ENCODE data around the gene TMED1. TPM values are rescaled to one million over a fixed set of nuclear protein-coding genes. Genes with fewer than 3 reads are reported as not detected.

TMED1 gene
- total and polyA plus RNA-seq, 9 of the 15 experiments (the other 6 are each of a cell fraction or from before 2014, with no cell fraction given) = 0.86 to 30.2 (median 23.5) TPM

GRCh38 chr19:10864538-10864899 lies 28.5 kb upstream of the TMED1 start (continued):
- TF ChIP-seq E2F8 (IDR thresholded peaks at IDR 0.05; ENCODE audit: low read depth, partially characterized antibody) (no peak), NBN (IDR thresholded peaks at IDR 0.05; ENCODE audit: low read depth) (peak; percentile 70; the same call in 1 of the 2 replicates), ZKSCAN8 (CRISPR knock-in tag; IDR thresholded peaks at IDR 0.05) (no peak), ZNF583 (CRISPR knock-in tag; IDR thresholded peaks at IDR 0.05) (no peak), ZNF23 (CRISPR knock-in tag; IDR thresholded peaks at IDR 0.05) (no peak), CREB1 (IDR thresholded peaks at IDR 0.05) (no peak), CREB1 (CRISPR knock-in tag; IDR thresholded peaks at IDR 0.05) (0 out of 2 replicates have a peak, but pooled peaks have one; percentile 23), STAT5A (IDR thresholded peaks at IDR 0.05; ENCODE audit: borderline replicate concordance, low read length) (no peak), BCL6 (CRISPR knock-in tag; IDR thresholded peaks at IDR 0.05) (no peak), ARID2 (IDR thresholded peaks at IDR 0.05) (no peak), HMGXB4 (CRISPR knock-in tag; IDR thresholded peaks at IDR 0.05) (no peak), CBX1 (IDR thresholded peaks at IDR 0.05; ENCODE audit: low read depth) (no peak), NFIX (CRISPR knock-in tag; IDR thresholded peaks at IDR 0.05; ENCODE audit: low read depth) (no peak), FOS (IDR thresholded peaks at IDR 0.05; ENCODE audit: extremely low read depth, insufficient read length) (no peak), ZNF830 (CRISPR knock-in tag; IDR thresholded peaks at IDR 0.05) (no peak), ETS2 (tag; IDR thresholded peaks at IDR 0.05; ENCODE audit: borderline replicate concordance, poor library complexity, severe bottlenecking) (no peak), MAX (CRISPR knock-in tag; IDR thresholded peaks at IDR 0.05) (no peak), ZNF316 (IDR thresholded peaks at IDR 0.05) (no peak), CTCFL (IDR thresholded peaks at IDR 0.05; ENCODE audit: borderline replicate concordance, insufficient read depth, low read depth, low read length, poor library complexity, severe bottlenecking) (peak; percentile 71), ZNF717 (CRISPR knock-in tag; IDR thresholded peaks at IDR 0.05) (no peak), CCAR2 (IDR thresholded peaks at IDR 0.05; ENCODE audit: low read depth, low read length) (no peak), ZBTB12 (CRISPR knock-in tag; IDR thresholded peaks at IDR 0.05) (no peak), HDAC3 (IDR thresholded peaks at IDR 0.05; ENCODE audit: borderline replicate concordance, partially characterized antibody) (no peak)

All from K562 (cell line).